GM12873 (cell line): ENCODE data around the gene WHRN.

Source experiments
- TF ChIP-seq, protein P1 (sequence below): IDR thresholded peaks from 2 replicates; pipeline ENCODE4 v1.5.1; 2012; ENCODE audit warnings: low read depth, mild to moderate bottlenecking, moderate library complexity, low read length, control low read depth; ENCODE audit not compliant: insufficient read depth; ENCODE audit errors: missing control alignments

Gene WHRN

DNA sequence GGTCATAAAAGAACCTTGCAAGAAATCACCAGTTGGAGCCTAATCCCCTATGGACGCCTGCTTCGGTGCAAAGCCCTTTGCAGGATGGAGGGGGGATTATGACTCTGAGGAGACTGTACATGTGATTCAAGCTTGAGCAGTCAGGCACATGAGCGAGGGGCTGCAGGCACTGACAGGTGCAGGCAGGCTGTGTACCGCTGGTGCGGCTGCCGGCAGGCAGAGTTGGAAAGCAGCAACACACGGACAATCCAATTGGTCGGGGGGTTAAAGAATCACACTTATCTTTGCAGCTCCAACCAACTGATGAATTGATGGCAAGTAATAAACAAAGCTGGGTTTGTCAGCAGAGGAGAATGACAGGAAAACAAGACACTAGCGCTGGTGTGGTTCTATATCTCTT is 5.7 kb downstream of the WHRN start:
- TF ChIP-seq, protein P1, sequence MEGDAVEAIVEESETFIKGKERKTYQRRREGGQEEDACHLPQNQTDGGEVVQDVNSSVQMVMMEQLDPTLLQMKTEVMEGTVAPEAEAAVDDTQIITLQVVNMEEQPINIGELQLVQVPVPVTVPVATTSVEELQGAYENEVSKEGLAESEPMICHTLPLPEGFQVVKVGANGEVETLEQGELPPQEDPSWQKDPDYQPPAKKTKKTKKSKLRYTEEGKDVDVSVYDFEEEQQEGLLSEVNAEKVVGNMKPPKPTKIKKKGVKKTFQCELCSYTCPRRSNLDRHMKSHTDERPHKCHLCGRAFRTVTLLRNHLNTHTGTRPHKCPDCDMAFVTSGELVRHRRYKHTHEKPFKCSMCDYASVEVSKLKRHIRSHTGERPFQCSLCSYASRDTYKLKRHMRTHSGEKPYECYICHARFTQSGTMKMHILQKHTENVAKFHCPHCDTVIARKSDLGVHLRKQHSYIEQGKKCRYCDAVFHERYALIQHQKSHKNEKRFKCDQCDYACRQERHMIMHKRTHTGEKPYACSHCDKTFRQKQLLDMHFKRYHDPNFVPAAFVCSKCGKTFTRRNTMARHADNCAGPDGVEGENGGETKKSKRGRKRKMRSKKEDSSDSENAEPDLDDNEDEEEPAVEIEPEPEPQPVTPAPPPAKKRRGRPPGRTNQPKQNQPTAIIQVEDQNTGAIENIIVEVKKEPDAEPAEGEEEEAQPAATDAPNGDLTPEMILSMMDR: no peak

DNA sequence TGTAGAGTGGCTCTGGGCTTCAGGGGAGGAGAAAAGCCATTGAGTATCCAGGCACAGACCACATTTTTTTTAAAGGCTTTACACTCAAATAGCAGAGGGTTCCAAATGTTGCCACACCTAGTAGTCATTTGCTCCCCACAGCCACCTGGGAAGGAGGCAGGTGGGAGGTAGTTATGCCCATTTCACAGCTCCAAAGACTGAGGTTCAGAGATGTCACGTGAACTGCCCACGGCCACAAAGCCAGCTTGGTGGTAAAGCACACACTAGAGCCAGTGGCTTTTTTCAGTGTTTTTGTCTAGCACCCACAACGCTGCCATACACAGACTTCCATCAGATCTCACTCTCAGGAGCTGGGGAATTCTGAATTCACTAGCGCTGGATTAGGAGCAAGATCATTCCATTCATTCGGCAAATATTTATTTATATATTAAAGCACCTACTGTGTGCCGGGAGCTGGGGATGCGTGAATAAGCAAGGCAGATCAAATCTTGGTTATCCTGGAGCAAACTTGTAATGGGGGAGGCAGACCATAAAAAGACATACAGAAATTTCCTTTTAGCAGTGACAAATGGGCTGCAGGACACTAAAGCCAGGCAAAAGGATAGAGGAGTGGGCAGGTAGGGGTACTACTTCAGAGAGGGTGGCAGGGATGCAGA is 7.4 kb downstream of the WHRN start:
- TF ChIP-seq, protein P1: no peak

DNA sequence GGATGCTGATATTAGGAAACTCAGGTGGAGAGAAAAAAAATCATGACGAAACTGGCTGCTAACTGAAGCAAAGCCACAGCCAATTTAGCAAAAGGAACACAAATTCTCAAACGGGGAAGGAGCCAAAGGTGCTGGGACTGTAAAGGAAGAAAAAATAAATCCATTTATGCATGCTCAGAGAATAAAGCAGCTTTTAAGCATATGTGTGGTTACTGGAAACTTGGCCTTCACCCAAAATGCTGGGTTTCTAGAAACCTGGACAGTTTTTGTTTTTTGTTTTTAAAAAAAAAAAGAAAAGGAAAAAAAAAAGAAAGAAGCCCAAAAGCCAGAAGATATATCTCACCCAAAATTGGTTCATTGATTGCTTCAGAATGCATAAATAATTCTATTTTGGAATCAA is 8.0 kb downstream of the WHRN start:
- TF ChIP-seq, protein P1: no peak

DNA sequence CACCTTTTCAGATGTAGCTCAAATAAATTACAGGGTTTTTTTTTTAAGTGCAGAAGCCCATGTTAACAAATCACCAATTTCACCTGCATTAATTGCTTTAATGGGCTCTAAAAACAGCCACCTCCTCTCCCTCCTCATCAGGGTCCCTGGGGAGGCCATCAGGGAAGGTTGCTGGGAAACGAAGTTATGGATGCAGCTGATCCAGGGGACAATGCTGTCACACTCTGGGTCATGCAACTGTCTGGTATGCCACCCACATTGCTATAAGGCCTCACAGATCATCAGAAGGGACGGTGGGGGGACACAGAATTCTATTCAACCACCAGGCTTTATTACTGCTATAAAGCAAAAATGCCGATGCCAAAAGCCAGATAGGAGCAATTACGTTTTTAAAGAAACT is 9.3 kb downstream of the WHRN start:
- TF ChIP-seq, protein P1: no peak

DNA sequence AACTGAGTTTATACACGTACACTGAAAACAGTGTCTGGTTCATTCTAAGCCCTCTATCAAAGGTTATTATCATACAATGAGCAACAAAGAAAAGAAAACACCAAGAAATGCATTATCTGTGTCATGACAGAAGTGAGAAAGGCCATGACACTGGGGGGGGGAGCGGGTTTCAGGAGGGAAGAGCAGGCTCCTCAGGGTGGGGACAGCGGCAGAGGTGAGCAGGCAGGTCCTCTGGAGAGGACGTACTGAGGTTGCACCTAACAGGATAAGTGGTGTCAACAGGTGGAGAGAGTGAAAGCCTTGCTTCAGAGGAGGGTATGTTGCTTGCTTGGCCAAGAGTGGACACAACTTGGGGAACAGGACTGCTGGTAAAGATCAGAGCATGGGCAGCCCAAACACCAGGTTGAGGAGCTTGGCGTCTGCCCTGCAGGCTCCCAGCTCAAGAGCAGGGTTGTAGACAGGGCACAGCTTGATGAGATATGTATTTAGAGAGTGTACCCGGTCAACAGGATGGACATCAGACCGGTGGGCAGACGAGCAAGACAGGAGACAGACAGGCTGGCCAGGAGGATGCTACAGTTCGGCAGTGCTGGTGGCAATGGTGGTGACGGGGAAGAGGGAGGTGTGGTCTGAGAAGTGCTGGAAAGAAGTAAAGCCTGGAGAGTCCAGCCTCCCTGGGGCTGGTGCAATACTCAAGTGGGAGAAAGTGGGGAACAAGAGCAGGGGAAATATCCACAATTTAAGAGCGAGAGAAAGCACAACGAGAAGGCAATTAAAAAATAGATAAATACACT is 10.3 kb downstream of the WHRN start:
- TF ChIP-seq, protein P1: no peak

DNA sequence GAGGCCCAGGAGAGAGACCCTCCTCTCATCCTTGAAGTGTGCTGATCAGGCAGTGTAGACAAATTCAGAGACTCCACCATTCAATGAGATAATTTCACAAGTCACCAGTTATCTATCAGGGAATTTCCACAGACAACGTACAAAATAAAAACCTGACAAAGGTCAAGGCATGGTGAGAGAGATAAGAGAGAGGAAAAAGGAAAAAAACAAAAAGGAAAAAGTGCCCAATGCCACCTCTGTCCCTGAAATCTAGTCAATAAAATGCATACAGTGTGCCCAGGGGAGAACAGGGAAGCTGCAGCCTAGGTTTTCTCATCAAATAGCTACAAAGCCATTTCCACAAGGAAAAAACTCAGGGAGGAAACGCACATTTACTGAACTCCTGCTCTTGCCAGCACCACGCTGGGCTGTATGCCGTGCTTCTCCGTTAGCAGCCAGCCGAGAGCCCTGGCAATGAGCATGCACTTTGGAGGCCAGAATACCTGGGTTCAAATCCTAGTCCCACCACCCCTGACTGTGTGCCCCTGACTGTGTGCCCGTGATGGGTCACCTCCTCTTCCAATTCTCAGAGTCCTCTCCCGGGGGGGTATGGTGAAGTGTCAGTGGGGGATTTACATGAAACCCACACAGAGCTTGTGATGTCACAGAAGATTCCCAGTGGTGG is 11.6 kb downstream of the WHRN start:
- TF ChIP-seq, protein P1: no peak

DNA sequence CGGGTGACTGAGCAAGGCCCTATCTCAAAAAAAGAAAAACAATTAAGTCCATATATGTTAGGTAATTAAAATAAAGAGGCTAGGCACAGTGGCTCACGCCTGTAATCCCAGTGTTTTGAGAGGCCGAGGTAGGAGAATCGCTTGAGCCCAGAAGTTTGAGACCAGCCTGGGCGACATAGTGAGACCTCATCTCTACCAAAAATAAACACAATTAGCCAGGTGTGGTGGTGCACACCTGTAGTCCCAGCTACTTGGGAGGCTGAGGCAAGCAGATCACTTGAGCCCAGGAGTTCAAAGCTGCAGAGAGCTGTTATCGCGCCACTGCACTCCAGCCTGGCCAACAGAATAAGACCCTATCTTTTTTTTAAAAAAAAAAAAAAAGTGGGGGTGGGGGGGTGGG is 12.3 kb downstream of the WHRN start:
- TF ChIP-seq, protein P1: no peak
